Measurements from ENCODE around the gene RHCG. TPM values are rescaled to one million over a fixed set of nuclear protein-coding genes. Genes with fewer than 3 reads are reported as not detected.

Gene RHCG
- total and polyA plus RNA-seq, 4 donors: 0.08 to 0.19 (median 0.15) TPM

GRCh38 chr15:89447676-89448075 is 48.7 kb downstream of the RHCG start (continued):
- no peak for TF ChIP-seq EGR1 (IDR thresholded peaks at IDR 0.05; ENCODE audit: low read depth in 2 of 2)
- TF ChIP-seq NR2F2 (IDR thresholded peaks at IDR 0.05): no peak
- no peak for TF ChIP-seq RAD21 (IDR thresholded peaks at IDR 0.05)
- TF ChIP-seq RXRA (IDR thresholded peaks at IDR 0.05): no peak
- no peak for TF ChIP-seq GABPA (IDR thresholded peaks at IDR 0.05 in 1 of 2, conservative IDR thresholded peaks at IDR 0.05 in 1 of 2)
- no peak for TF ChIP-seq SP1 (IDR thresholded peaks at IDR 0.05)

- Histone ChIP-seq H3K9ac (ENCODE audit: low read depth in 1 of 2, low read length in 2 of 2) (no peak overlapping the region), H3K9me3 (ENCODE audit: control insufficient read depth in 4 of 4, low read length in 3 of 4) (no peaks in the 10 kb centered on the region), H3K4me3 (ENCODE audit: low read depth in 1 of 3, low read length in 3 of 3) (no peak overlapping the region), H3K4me1 (ENCODE audit: control insufficient read depth in 4 of 4, insufficient read depth in 4 of 4, low read length in 3 of 4) (peaks cover 0 to 10% (median 7%) of the 10 kb centered on the region in 4 donors), H3K27ac (ENCODE audit: low read depth in 1 of 2, low read length in 2 of 2) (no peak overlapping the region), H3K36me3 (ENCODE audit: control insufficient read depth in 4 of 4, insufficient read depth in 3 of 4, low read depth in 1 of 4, low read length in 3 of 4) (no peaks in the 10 kb centered on the region), H3K27me3 (ENCODE audit: control insufficient read depth in 4 of 4, insufficient read depth in 4 of 4, low read length in 3 of 4) (no peaks in the 10 kb centered on the region)
- 92% methylated on average over 9 of the region's 9 CpGs for whole genome bisulfite sequencing
- no peak for DNase-seq (ENCODE audit: low spot score)
- no peak for TF ChIP-seq RXRA (IDR thresholded peaks at IDR 0.05)
- no peak for TF ChIP-seq GABPA (IDR thresholded peaks at IDR 0.05 in 1 of 2, conservative IDR thresholded peaks at IDR 0.05 in 1 of 2)
- no peak for TF ChIP-seq HNF4G (IDR thresholded peaks at IDR 0.05)
- no peak for TF ChIP-seq ATF3 (IDR thresholded peaks at IDR 0.05)
- TF ChIP-seq REST (IDR thresholded peaks at IDR 0.05): no peak
- no peak for TF ChIP-seq RAD21 (IDR thresholded peaks at IDR 0.05)
- TF ChIP-seq ZBTB33 (IDR thresholded peaks at IDR 0.05): no peak
- no peak for TF ChIP-seq EGR1 (IDR thresholded peaks at IDR 0.05; ENCODE audit: low read depth in 2 of 2)
- TF ChIP-seq JUND (IDR thresholded peaks at IDR 0.05): no peak
- TF ChIP-seq FOXA1 (IDR thresholded peaks at IDR 0.05): no peak
- TF ChIP-seq SP1 (IDR thresholded peaks at IDR 0.05): no peak
- TF ChIP-seq YY1 (IDR thresholded peaks at IDR 0.05): no peak
- TF ChIP-seq HNF4A (conservative IDR thresholded peaks at IDR 0.05): no peak
- no peak for TF ChIP-seq CTCF (IDR thresholded peaks at IDR 0.05; ENCODE audit: low read depth, low read length, missing input control)
- no peak for TF ChIP-seq MAX (IDR thresholded peaks at IDR 0.05)
- no peak for TF ChIP-seq NR2F2 (IDR thresholded peaks at IDR 0.05)
- TF ChIP-seq TAF1 (conservative IDR thresholded peaks at IDR 0.05): no peak
- no peak for TF ChIP-seq FOXA2 (IDR thresholded peaks at IDR 0.05)
These were observed 50.0 kb downstream of the RHCG start for GRCh38 chr15:89446255-89446891.
